OCI-M2 (cell line): ENCODE results near the gene TAS2R50.
"Not testable (repeated sequence)": the region's sequence is repeated elsewhere in the genome, so short reads cannot be mapped to it uniquely, and the experiment has no call there.

Source experiments
- DNase-seq: peaks from one replicate; lab custom pipeline; 2025; ENCODE audit not compliant: unreplicated experiment; lab: John Stamatoyannopoulos, UW

Gene TAS2R50

GRCh38 chr12:10986812-10987211 lies at the start of gene TAS2R50:
TSS of gene TAS2R50 (minus strand) at chr12:10986912. CDS start at chr12:10986860, 52 bp downstream.
- no peak for DNase-seq

- not testable (repeated sequence) for DNase-seq
Measured at GRCh38 chr12:11033959-11034358, 47.2 kb upstream of the TAS2R50 start.

- no peak for DNase-seq
Measured at GRCh38 chr12:11031307-11031706, 44.6 kb upstream of the TAS2R50 start, which contains the start of gene TAS2R31. TSS of gene TAS2R31 (minus strand) at chr12:11031407. CDS start at chr12:11031335, 72 bp downstream.

- DNase-seq = no peak
Measured at GRCh38 chr12:11026118-11026517, 39.4 kb upstream of the TAS2R50 start.

GRCh38 chr12:11023387-11023786 lies 36.7 kb upstream of the TAS2R50 start:
- no peak for DNase-seq

GRCh38 chr12:11022520-11022919 lies 35.8 kb upstream of the TAS2R50 start, which contains the start of gene TAS2R19:
TSS of gene TAS2R19 (minus strand) at chr12:11022620. CDS start at chr12:11022571, 49 bp downstream.
- DNase-seq = no peak

- no peak for DNase-seq
Measured at GRCh38 chr12:11016937-11017336, 30.2 kb upstream of the TAS2R50 start.

GRCh38 chr12:11015775-11016430 lies 29.2 kb upstream of the TAS2R50 start:
- no peak for DNase-seq

- DNase-seq = no peak
Measured at GRCh38 chr12:11014234-11014633, 27.5 kb upstream of the TAS2R50 start.

GRCh38 chr12:11007608-11008007 lies 20.9 kb upstream of the TAS2R50 start:
- DNase-seq = no peak

- DNase-seq = no peak
Measured at GRCh38 chr12:10998204-10998603, 11.5 kb upstream of the TAS2R50 start, which contains the start of gene TAS2R20. TSS of gene TAS2R20 (minus strand) at chr12:10998304. CDS start at chr12:10997875, 429 bp downstream.

GRCh38 chr12:10994307-10994706 lies 7.6 kb upstream of the TAS2R50 start:
- DNase-seq = no peak

GRCh38 chr12:10989107-10989506 lies 2.4 kb upstream of the TAS2R50 start:
- no peak for DNase-seq

GRCh38 chr12:10982244-10982643 lies 4.5 kb downstream of the TAS2R50 start:
- no peak for DNase-seq

GRCh38 chr12:10974965-10975364 lies 11.7 kb downstream of the TAS2R50 start:
- no peak for DNase-seq

- DNase-seq = no peak
Measured at GRCh38 chr12:10968765-10969456, 17.8 kb downstream of the TAS2R50 start.

- DNase-seq = no peak
Measured at GRCh38 chr12:10967409-10967808, 19.3 kb downstream of the TAS2R50 start.

- DNase-seq = no peak
Measured at GRCh38 chr12:10966314-10966713, 20.4 kb downstream of the TAS2R50 start.

- DNase-seq = no peak
Measured at GRCh38 chr12:10965476-10965875, 21.2 kb downstream of the TAS2R50 start.

- no peak for DNase-seq
Measured at GRCh38 chr12:10960211-10960610, 26.5 kb downstream of the TAS2R50 start.

GRCh38 chr12:10959804-10960203 lies 26.9 kb downstream of the TAS2R50 start:
- DNase-seq = no peak

- no peak for DNase-seq
Measured at GRCh38 chr12:10957741-10958140, 29.0 kb downstream of the TAS2R50 start.
